Bronchial epithelial cell (primary cell): Measurements from ENCODE around the gene SH3BGRL3. TPM values are rescaled to one million over a fixed set of nuclear protein-coding genes. Genes with fewer than 3 reads are reported as not detected.

Source experiments
- DNase-seq: peaks from one replicate; pipeline ENCODE4 v3.0.0-alpha.2; 2010; ENCODE audit warnings: low read depth
- FAIRE-seq: peaks from 2 replicates; lab custom pipeline; 2011; peaks lifted over from hg19 to GRCh38; lab: Jason Lieb, UNC
- H3K27me3 ChIP-seq: 2 replicates; pipeline ENCODE4 v1.5.1; 2011; ENCODE audit warnings: low read length; ENCODE audit not compliant: control insufficient read depth, insufficient read depth
- H3K36me3 ChIP-seq: 2 replicates; pipeline ENCODE4 v1.5.1; 2011; ENCODE audit warnings: low read length; ENCODE audit not compliant: control insufficient read depth, insufficient read depth
- H3K4me3 ChIP-seq: 2 replicates; pipeline ENCODE4 v1.5.1; 2011; ENCODE audit warnings: mild to moderate bottlenecking, low read depth, low read length, control low read depth
- total RNA-seq: library from RNA; depleted of rRNA; stranded (reverse); fragments of >200 nt; gene quantifications from 2 replicates; pipeline ENCODE4 v1.2.1, GENCODE V29; 2014
- TF ChIP-seq, protein P1 (sequence below): IDR thresholded peaks from 2 replicates; pipeline ENCODE4 v1.5.1; 2011; ENCODE audit warnings: mild to moderate bottlenecking, moderate library complexity, low read length, control low read depth, inconsistent platforms; ENCODE audit not compliant: insufficient read depth, severe bottlenecking

The SH3BGRL3 gene
- total RNA-seq, 1 donor from 2014 or later = 14.5 TPM

GRCh38 chr1:26275580-26276431 is 4.1 kb upstream of the SH3BGRL3 start:
- Histone ChIP-seq H3K4me3 (no peak overlapping the region), H3K36me3 (peaks cover 3% of the 10 kb centered on the region), H3K27me3 (no peaks in the 10 kb centered on the region)
- DNase-seq (peak; percentile 97), FAIRE-seq (no peak)
- TF ChIP-seq, protein P1, sequence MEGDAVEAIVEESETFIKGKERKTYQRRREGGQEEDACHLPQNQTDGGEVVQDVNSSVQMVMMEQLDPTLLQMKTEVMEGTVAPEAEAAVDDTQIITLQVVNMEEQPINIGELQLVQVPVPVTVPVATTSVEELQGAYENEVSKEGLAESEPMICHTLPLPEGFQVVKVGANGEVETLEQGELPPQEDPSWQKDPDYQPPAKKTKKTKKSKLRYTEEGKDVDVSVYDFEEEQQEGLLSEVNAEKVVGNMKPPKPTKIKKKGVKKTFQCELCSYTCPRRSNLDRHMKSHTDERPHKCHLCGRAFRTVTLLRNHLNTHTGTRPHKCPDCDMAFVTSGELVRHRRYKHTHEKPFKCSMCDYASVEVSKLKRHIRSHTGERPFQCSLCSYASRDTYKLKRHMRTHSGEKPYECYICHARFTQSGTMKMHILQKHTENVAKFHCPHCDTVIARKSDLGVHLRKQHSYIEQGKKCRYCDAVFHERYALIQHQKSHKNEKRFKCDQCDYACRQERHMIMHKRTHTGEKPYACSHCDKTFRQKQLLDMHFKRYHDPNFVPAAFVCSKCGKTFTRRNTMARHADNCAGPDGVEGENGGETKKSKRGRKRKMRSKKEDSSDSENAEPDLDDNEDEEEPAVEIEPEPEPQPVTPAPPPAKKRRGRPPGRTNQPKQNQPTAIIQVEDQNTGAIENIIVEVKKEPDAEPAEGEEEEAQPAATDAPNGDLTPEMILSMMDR = peak; percentile 72

- TF ChIP-seq, protein P1 = no peak
- peak; percentile 96 for FAIRE-seq
- Histone ChIP-seq H3K4me3 (no peak overlapping the region), H3K36me3 (peaks cover 6% of the 10 kb centered on the region), H3K27me3 (no peaks in the 10 kb centered on the region)
- DNase-seq = no peak
Measured at GRCh38 chr1:26276432-26276838, 3.5 kb upstream of the SH3BGRL3 start.

- FAIRE-seq (no peak), DNase-seq (peak; percentile 50)
Measured at GRCh38 chr1:26277261-26277661, 2.6 kb upstream of the SH3BGRL3 start.

GRCh38 chr1:26277719-26278118 is 2.2 kb upstream of the SH3BGRL3 start:
- Histone ChIP-seq H3K4me3 (no peak overlapping the region), H3K36me3 (peaks cover 10% of the 10 kb centered on the region), H3K27me3 (no peaks in the 10 kb centered on the region)
- DNase-seq = no peak
- FAIRE-seq = no peak
- TF ChIP-seq, protein P1 = no peak

More at GRCh38 chr1:26277261-26277661, 2.6 kb upstream of the SH3BGRL3 start:
- no peaks in the 10 kb centered on the region for H3K27me3 ChIP-seq
- TF ChIP-seq, protein P1 = no peak
- no peak overlapping the region for H3K4me3 ChIP-seq
- H3K36me3 ChIP-seq = peaks cover 10% of the 10 kb centered on the region

DNA sequence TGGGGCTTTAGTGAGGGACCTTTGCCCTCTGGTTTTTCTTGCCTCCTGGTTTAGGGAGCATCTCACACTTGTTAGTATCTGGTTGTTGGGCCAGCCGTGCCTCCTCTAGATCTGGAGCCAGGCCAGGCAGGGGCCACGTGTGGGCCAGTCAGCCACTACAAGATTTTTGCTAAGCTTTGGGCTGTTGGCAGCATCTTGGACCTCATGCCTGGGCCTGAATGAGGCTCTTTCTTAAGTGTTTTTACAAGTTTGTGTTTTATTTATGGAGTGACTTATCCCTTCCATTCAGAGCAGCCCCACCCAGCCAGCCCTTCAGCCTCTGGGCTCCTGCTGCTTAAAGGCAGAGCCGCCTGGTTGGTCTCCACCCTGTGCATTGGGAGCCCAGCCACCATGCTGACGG is 1.6 kb upstream of the SH3BGRL3 start:
- FAIRE-seq (no peak), DNase-seq (peak; percentile 95)
- Histone ChIP-seq H3K4me3 (no peak overlapping the region), H3K27me3 (no peaks in the 10 kb centered on the region), H3K36me3 (peaks cover 10% of the 10 kb centered on the region)
- TF ChIP-seq, protein P1 = no peak
